Heart right ventricle (tissue), 16 donors: Measurements from ENCODE around the gene TRMU. TPM values are rescaled to one million over a fixed set of nuclear protein-coding genes. Genes with fewer than 3 reads are reported as not detected.
"Not testable (repeated sequence)": the region's sequence is repeated elsewhere in the genome, so short reads cannot be mapped to it uniquely, and the experiment has no call there.

Experiments used
- ATAC-seq, 8 donors: fragments of 200-7000 bp; cut with Tn5 transposase; one replicate each; pipeline ENCODE4 v1.9.1; 2020; ENCODE audit warnings: mild to moderate bottlenecking in 8 of 8, moderate library complexity in 8 of 8, moderate number of reproducible peaks in 1 of 8
- DNase-seq, 2 donors: peaks; one replicate each; pipeline ENCODE4 v3.0.0-alpha.2; 2020
- H3K27ac ChIP-seq, 10 donors: fragments of 200-600 bp; sonication (generic) in 2 of 10; one replicate each; pipeline versions ENCODE4 v1.5.0 to v1.8.0; 2020 to 2022; ENCODE audit warnings: mild to moderate bottlenecking in 3 of 10
- H3K27me3 ChIP-seq, 7 donors: fragments of 200-600 bp; one replicate each; pipeline ENCODE4 v1.8.0; 2021 to 2022; ENCODE audit warnings: mild to moderate bottlenecking in 2 of 7
- H3K36me3 ChIP-seq, 9 donors: fragments of 200-600 bp; sonication (generic) in 1 of 9; one replicate each; pipeline versions ENCODE4 v1.5.0 to v1.8.0; 2020 to 2022; ENCODE audit warnings: mild to moderate bottlenecking in 2 of 9
- H3K4me1 ChIP-seq, 9 donors: fragments of 200-600 bp; sonication (generic) in 1 of 9; one replicate each; pipeline versions ENCODE4 v1.5.0 to v1.8.0; 2020 to 2022; ENCODE audit warnings: mild to moderate bottlenecking in 4 of 9
- H3K4me3 ChIP-seq, 10 donors: fragments of 200-600 bp; sonication (generic) in 2 of 10; one replicate each; pipeline versions ENCODE4 v1.5.0 to v1.8.0; 2020 to 2022; ENCODE audit warnings: mild to moderate bottlenecking in 7 of 10, moderate library complexity in 2 of 10
- H3K9me3 ChIP-seq, 11 donors: fragments of 200-600 bp in 10 of 11; sonication (generic) in 2 of 11; one replicate each; pipeline versions ENCODE4 v1.5.0 to v1.8.0; 2013 to 2022; ENCODE audit warnings: mild to moderate bottlenecking in 2 of 11, control low read depth in 1 of 11, moderate library complexity in 1 of 11
- WGBS, 2 donors: extraction: QIAGEN DNeasy Blood & Tissue Kit; methylation state at CpG; one replicate each; pipeline ENCODE4 v1.1.7; 2013; ENCODE audit warnings: inconsistent platforms in 1 of 2; 5-methylcytosine and 5-hydroxymethylcytosine counted together
- intact Hi-C, 10 donors: fragments of 100-400 bp; cut with DNase I; formaldehyde crosslinking; loops; one replicate each; pipeline versions ENCODE4 v1.11.1 to v1.14.2; 2022
- polyA plus RNA-seq, 2 donors: library from polyadenylated mRNA; stranded (reverse); fragments of 200-250 nt; gene quantifications; one replicate each; pipeline ENCODE4 v1.2.3, GENCODE V29; 2013
- total RNA-seq, 10 donors: library from RNA; stranded (reverse); fragmentation: NEBNext Ultra II Directional in 3 of 10; extraction: Animal tissue kit (Norgen Biotek cat#: 25700) in 3 of 10; gene quantifications; one replicate each; pipeline versions ENCODE4 v1.2.1 to v1.2.4, GENCODE V29; 2021 to 2023
- TF ChIP-seq, protein P1 (sequence below), 9 donors: fragments of 200-600 bp; sonication (generic) in 2 of 9; IDR thresholded peaks; one replicate each; pipeline versions ENCODE4 v1.5.0 to v1.8.0; 2021 to 2022; ENCODE audit warnings: antibody characterized with exemption in 9 of 9, mild to moderate bottlenecking in 5 of 9, moderate library complexity in 1 of 9
- donor health status: Arrhythmogenic right ventricular cardiomyopathy.
- donor health status: ischemic (EF 13 %, LVEDD 7.1; RV severe dilation, severe dysfunction).
- donor health status: healthy with polysubstance abuse.
- donor health status: DM: no; HTN: yes; CAD: no.
- donor health status: DM: no; HTN: no; CAD: no.
- donor health status: ischemic (EF 25% LVEDD 6.9; RV normal size, moderate dysfunction).
- donor health status: ischemic (EF 25% LVEDD 5.7; RV mildly dilated, moderate dysfunction).
- donor health status: healthy.
- donor health status: DM: yes; HTN: yes; CAD: no.
- donor health status: Ischemic cardiomyopathy.
- donor health status: ischemic (EF 35%, LVEDD 5.7; RV mildly dilated, moderate dysfunction).
- donor health status: nonischemic (EF 11% LVEDD 7.7; RV severe dilation, severe dysfunction).
- donor health status: DM: yes; HTN: yes; CAD: no.
- donor health status: PGD.
- donor health status: ischemic (EF 29% LVEDD 5.4; RV normal size, mild dysfunction).
- donor health status: nonischemic (EF 23%, LVEDD 6.1; RV moderate dilation, normal function).

Gene TRMU
- total and polyA plus RNA-seq, 12 donors, result 22.1 to 80.5 (median 31.1) TPM

GRCh38 chr22:46392137-46392844, 56.8 kb downstream of the TRMU start:
- peaks cover 0 to 7% (median 0%) of the 10 kb centered on the region in 9 donors for H3K4me1 ChIP-seq
- H3K4me3 ChIP-seq, result no peak overlapping the region
- no peak for ATAC-seq
- H3K36me3 ChIP-seq, result no peaks in the 10 kb centered on the region
- H3K27me3 ChIP-seq, result no peaks in the 10 kb centered on the region
- no peak overlapping the region for H3K27ac ChIP-seq
- WGBS, 2 donors, result 87 to 92% methylated on average over 16 of the region's 16 CpGs
- H3K9me3 ChIP-seq, result no peaks in the 10 kb centered on the region
- DNase-seq, result no peak
- TF ChIP-seq, protein P1, sequence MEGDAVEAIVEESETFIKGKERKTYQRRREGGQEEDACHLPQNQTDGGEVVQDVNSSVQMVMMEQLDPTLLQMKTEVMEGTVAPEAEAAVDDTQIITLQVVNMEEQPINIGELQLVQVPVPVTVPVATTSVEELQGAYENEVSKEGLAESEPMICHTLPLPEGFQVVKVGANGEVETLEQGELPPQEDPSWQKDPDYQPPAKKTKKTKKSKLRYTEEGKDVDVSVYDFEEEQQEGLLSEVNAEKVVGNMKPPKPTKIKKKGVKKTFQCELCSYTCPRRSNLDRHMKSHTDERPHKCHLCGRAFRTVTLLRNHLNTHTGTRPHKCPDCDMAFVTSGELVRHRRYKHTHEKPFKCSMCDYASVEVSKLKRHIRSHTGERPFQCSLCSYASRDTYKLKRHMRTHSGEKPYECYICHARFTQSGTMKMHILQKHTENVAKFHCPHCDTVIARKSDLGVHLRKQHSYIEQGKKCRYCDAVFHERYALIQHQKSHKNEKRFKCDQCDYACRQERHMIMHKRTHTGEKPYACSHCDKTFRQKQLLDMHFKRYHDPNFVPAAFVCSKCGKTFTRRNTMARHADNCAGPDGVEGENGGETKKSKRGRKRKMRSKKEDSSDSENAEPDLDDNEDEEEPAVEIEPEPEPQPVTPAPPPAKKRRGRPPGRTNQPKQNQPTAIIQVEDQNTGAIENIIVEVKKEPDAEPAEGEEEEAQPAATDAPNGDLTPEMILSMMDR (IDR thresholded peaks at IDR 0.05), result no peak
- intact Hi-C loops, result no loop called here

- Histone ChIP-seq H3K9me3 (no peaks in the 10 kb centered on the region), H3K27ac (no peak overlapping the region), H3K36me3 (no peaks in the 10 kb centered on the region), H3K27me3 (no peaks in the 10 kb centered on the region), H3K4me3 (no peak overlapping the region), H3K4me1 (peaks cover 0 to 7% (median 0%) of the 10 kb centered on the region in 9 donors)
- ATAC-seq (no peak), DNase-seq (no peak)
- TF ChIP-seq, protein P1 (IDR thresholded peaks at IDR 0.05), result no peak
- intact Hi-C loops, result no loop called here
- WGBS, 2 donors, result 79 to 83% methylated on average over 14 of the region's 14 CpGs
Measured at GRCh38 chr22:46393873-46394272, 58.4 kb downstream of the TRMU start.

DNA sequence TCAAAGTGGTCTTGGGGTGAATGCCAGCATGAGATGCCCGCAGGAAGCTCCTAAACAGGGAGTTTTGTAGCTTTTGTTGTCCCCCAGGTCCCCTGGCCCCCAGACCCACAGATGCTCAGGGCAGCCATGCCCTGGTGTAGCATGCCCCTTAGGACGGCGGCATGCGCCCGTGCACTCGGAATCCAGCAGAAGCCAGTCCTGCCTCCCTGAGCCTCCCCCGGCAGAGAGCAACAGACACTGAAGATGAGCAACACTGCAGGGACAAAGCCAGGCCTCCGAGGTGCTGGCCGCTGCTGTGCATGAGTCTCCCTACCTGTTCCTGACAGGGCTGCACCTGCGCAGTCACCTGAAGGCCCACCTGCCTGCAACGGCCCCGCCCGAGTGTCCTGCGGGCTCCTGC, 59.1 kb downstream of the TRMU start:
- no peak overlapping the region for H3K4me3 ChIP-seq
- peaks cover 0 to 7% (median 0%) of the 10 kb centered on the region in 9 donors for H3K4me1 ChIP-seq
- ATAC-seq (no peak), DNase-seq (no peak)
- WGBS, 2 donors, result 93 to 94% methylated on average over 14 of the region's 14 CpGs
- H3K27ac ChIP-seq, result no peak overlapping the region
- intact Hi-C loops, result no loop called here
- H3K36me3 ChIP-seq, result no peaks in the 10 kb centered on the region
- H3K9me3 ChIP-seq, result no peaks in the 10 kb centered on the region
- TF ChIP-seq, protein P1 (IDR thresholded peaks at IDR 0.05), result no peak
- H3K27me3 ChIP-seq, result no peaks in the 10 kb centered on the region

- DNase-seq (no peak), ATAC-seq (no peak)
- H3K27ac ChIP-seq, result no peak overlapping the region
- no peaks in the 10 kb centered on the region for H3K36me3 ChIP-seq
- TF ChIP-seq, protein P1 (IDR thresholded peaks at IDR 0.05), result no peak
- H3K27me3 ChIP-seq, result no peaks in the 10 kb centered on the region
- no peaks in the 10 kb centered on the region for H3K9me3 ChIP-seq
- H3K4me1 ChIP-seq, result peaks cover 0 to 6% (median 0%) of the 10 kb centered on the region in 9 donors
- no peak overlapping the region for H3K4me3 ChIP-seq
- intact Hi-C loops, result no loop called here
- 92 to 93% methylated on average over 13 of the region's 13 CpGs for WGBS, 2 donors
Measured at GRCh38 chr22:46395145-46395544, 59.6 kb downstream of the TRMU start.

DNA sequence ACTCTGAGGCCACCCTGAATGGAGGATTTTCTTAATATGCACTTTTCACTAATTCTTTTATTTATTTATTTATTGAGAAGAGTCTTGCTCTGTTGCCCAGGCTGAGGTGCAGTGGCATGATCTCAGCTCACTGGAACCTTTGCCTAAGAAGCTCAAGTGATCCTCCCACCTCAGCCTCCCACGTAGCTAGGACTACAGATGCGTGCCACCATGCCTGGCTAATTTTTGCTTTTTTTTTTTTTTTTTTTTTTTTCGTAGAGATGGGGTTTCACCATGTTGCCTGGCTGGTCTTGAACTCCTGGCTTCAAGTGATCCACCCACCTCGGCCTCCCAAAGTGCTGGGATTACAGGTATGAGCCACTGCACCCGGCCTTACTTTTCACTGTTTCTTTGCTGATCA, 61.5 kb downstream of the TRMU start:
- ATAC-seq, H3K4me1 ChIP-seq, H3K27ac ChIP-seq, H3K9me3 ChIP-seq, DNase-seq, H3K36me3 ChIP-seq, H3K4me3 ChIP-seq, intact Hi-C loops, H3K27me3 ChIP-seq: not testable (repeated sequence)
- 79 to 86% methylated on average over 5 of the region's 5 CpGs for WGBS, 2 donors
